Trophoblast cell (in vitro differentiated cells and primary cell): ENCODE measurements around the gene ECSCR.

ENCODE experiments used
- DNase-seq, 2 donors: peaks; one replicate each; pipeline ENCODE4 v3.0.0-alpha.2; 2016
- H2AFZ ChIP-seq: 2 replicates; pipeline ENCODE4 v1.6.1; 2013; ENCODE audit warnings: low read length, moderate library complexity, mild to moderate bottlenecking; ENCODE audit not compliant: insufficient read depth, poor library complexity
- H2AK5ac ChIP-seq: 2 replicates; pipeline ENCODE4 v1.6.1; 2013; ENCODE audit warnings: mild to moderate bottlenecking, low read length
- H2BK120ac ChIP-seq: 2 replicates; pipeline ENCODE4 v1.6.1; 2013; ENCODE audit warnings: low read length, mild to moderate bottlenecking, moderate library complexity; ENCODE audit not compliant: insufficient read depth, poor library complexity
- H2BK12ac ChIP-seq: 2 replicates; pipeline ENCODE4 v1.6.1; 2013; ENCODE audit warnings: mild to moderate bottlenecking, low read length, moderate library complexity
- H2BK5ac ChIP-seq: 2 replicates; pipeline ENCODE4 v1.6.1; 2013; ENCODE audit warnings: low read length, low read depth, moderate library complexity, mild to moderate bottlenecking; ENCODE audit not compliant: poor library complexity
- H3K14ac ChIP-seq: 2 replicates; pipeline ENCODE4 v1.6.1; 2013; ENCODE audit warnings: mild to moderate bottlenecking, low read length
- H3K18ac ChIP-seq: 2 replicates; pipeline ENCODE4 v1.6.1; 2013; ENCODE audit warnings: mild to moderate bottlenecking, low read length
- H3K23ac ChIP-seq: 2 replicates; pipeline ENCODE4 v1.6.1; 2013; ENCODE audit warnings: low read length
- H3K27ac ChIP-seq: 2 replicates; pipeline ENCODE4 v1.5.1; 2013; ENCODE audit warnings: low read depth, mild to moderate bottlenecking, inconsistent platforms, low read length, moderate library complexity
- H3K27me3 ChIP-seq: 2 replicates; pipeline ENCODE4 v1.6.1; 2013; ENCODE audit warnings: inconsistent platforms, mild to moderate bottlenecking, low read length, moderate library complexity; ENCODE audit not compliant: insufficient read depth
- H3K36me3 ChIP-seq, 2 experiments: 1 replicate in 1 of 2; 2 replicates in 1 of 2; pipeline ENCODE4 v1.6.1; 2013; ENCODE audit warnings: low read length in 2 of 2, mild to moderate bottlenecking in 2 of 2, moderate library complexity in 1 of 2; ENCODE audit not compliant: insufficient read depth in 2 of 2, control insufficient read depth in 1 of 2
- H3K4ac ChIP-seq: 2 replicates; pipeline ENCODE4 v1.6.1; 2013; ENCODE audit warnings: low read depth, mild to moderate bottlenecking, low read length, moderate library complexity
- H3K4me1 ChIP-seq, 2 experiments: 1 replicate in 1 of 2; 2 replicates in 1 of 2; pipeline ENCODE4 v1.6.1; 2013; ENCODE audit warnings: low read length in 2 of 2, mild to moderate bottlenecking in 2 of 2, moderate library complexity in 1 of 2; ENCODE audit not compliant: insufficient read depth in 2 of 2, control insufficient read depth in 1 of 2
- H3K4me2 ChIP-seq: 2 replicates; pipeline ENCODE4 v1.6.1; 2013; ENCODE audit warnings: inconsistent platforms, mild to moderate bottlenecking, low read length, moderate library complexity
- H3K4me3 ChIP-seq: 2 replicates; pipeline ENCODE4 v1.5.1; 2013; ENCODE audit warnings: mild to moderate bottlenecking, low read depth, low read length, inconsistent platforms
- H3K79me1 ChIP-seq: one replicate; pipeline ENCODE4 v1.6.1; 2013; ENCODE audit warnings: low read length
- H3K79me2 ChIP-seq: 2 replicates; pipeline ENCODE4 v1.6.1; 2013; ENCODE audit warnings: low read length, mild to moderate bottlenecking; ENCODE audit not compliant: control insufficient read depth, insufficient read depth, poor library complexity
- H3K9ac ChIP-seq: 2 replicates; pipeline ENCODE4 v1.6.1; 2013; ENCODE audit warnings: mild to moderate bottlenecking, low read length
- H3K9me3 ChIP-seq: 2 replicates; pipeline ENCODE4 v1.6.1; 2013; ENCODE audit warnings: low read depth, mild to moderate bottlenecking, control low read depth, inconsistent platforms, low read length; ENCODE audit not compliant: insufficient read depth
- H4K12ac ChIP-seq: 2 replicates; pipeline ENCODE4 v1.6.1; 2013; ENCODE audit warnings: low read depth, mild to moderate bottlenecking, low read length, moderate library complexity
- H4K8ac ChIP-seq: 2 replicates; pipeline ENCODE4 v1.6.1; 2013; ENCODE audit warnings: low read depth, mild to moderate bottlenecking, low read length, moderate library complexity
- H4K91ac ChIP-seq: one replicate; pipeline ENCODE4 v1.6.1; 2013; ENCODE audit warnings: low read depth, mild to moderate bottlenecking, low read length, moderate library complexity
- WGBS: extraction: QIAGEN DNeasy Blood & Tissue Kit; methylation state at CpG from one replicate; pipeline ENCODE4 v1.1.7; 2013; ENCODE audit warnings: missing lambda C conversion rate; ENCODE audit not compliant: insufficient read length, insufficient coverage; ENCODE audit errors: extremely low coverage; 5-methylcytosine and 5-hydroxymethylcytosine counted together

The ECSCR gene

DNA sequence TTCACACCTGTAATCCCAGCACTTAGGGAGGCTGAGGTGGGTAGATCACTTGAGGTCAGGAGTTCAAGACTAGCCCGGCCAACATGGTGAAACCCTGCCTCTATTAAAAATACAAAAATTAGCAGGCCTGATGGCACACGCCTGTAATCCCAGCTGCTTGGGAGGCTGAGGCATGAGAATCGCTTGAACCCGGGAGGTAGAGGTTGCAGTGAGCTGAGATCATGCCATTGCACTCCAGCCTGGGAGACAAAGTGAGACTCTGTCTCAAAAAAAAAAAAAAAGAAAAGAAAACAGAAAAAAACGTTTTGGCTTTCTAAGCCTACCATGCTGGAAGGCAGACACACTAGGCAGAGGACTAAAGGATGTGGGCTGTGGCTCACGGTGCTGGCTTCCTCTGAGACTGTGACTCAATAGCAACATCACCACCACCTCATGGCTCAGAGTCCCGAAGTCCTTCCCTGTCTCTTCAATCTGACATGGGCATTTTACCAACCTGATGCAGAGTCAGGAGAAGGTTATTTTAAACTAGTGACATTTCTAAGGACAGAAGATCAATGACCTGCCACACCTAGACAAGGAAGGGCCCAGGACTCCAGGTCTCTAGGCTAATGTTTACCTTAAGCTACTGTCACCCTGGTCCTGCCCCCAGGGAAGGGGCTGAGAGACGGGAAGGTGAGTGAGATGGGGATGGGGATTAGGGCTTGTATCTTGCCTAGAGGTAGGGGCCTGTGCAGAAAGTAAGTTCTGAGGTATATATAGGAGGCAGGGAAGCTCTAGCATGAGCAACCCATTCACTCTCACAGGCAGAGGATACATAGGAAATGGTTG is 3.7 kb downstream of the ECSCR start:
- no peak overlapping the region for H3K4me3 ChIP-seq
- no peak overlapping the region for H3K27ac ChIP-seq
- no peaks in the 10 kb centered on the region for H3K27me3 ChIP-seq
- H3K4me1 ChIP-seq, result peaks cover 4 to 5% of the 10 kb centered on the region in 2 experiments
- no peak overlapping the region for H2BK120ac ChIP-seq
- H3K79me1 ChIP-seq, result no peaks in the 10 kb centered on the region
- no peaks in the 10 kb centered on the region for H3K36me3 ChIP-seq
- H2BK12ac ChIP-seq, result no peak overlapping the region
- H3K4me2 ChIP-seq, result no peak overlapping the region
- H3K9me3 ChIP-seq, result peaks cover 6% of the 10 kb centered on the region
- WGBS, result no CpG with 5 or more reads among the region's 8 CpGs
- no peak overlapping the region for H3K23ac ChIP-seq
- H2BK5ac ChIP-seq, result no peak overlapping the region
- no peak overlapping the region for H4K91ac ChIP-seq
- no peak for DNase-seq
- H2AK5ac ChIP-seq, result no peak overlapping the region
- H4K8ac ChIP-seq, result no peak overlapping the region
- H4K12ac ChIP-seq, result no peak overlapping the region
- no peak overlapping the region for H3K9ac ChIP-seq
- H3K4ac ChIP-seq, result no peak overlapping the region
- H3K79me2 ChIP-seq, result no peaks in the 10 kb centered on the region
- no peak overlapping the region for H3K14ac ChIP-seq
- H3K18ac ChIP-seq, result no peak overlapping the region
- no peak overlapping the region for H2AFZ ChIP-seq

GRCh38 chr5:139457653-139458306 is 4.8 kb downstream of the ECSCR start:
- Histone ChIP-seq H3K27me3 (no peaks in the 10 kb centered on the region), H3K79me1 (no peaks in the 10 kb centered on the region)
- WGBS, result no CpG with 5 or more reads among the region's 5 CpGs

DNA sequence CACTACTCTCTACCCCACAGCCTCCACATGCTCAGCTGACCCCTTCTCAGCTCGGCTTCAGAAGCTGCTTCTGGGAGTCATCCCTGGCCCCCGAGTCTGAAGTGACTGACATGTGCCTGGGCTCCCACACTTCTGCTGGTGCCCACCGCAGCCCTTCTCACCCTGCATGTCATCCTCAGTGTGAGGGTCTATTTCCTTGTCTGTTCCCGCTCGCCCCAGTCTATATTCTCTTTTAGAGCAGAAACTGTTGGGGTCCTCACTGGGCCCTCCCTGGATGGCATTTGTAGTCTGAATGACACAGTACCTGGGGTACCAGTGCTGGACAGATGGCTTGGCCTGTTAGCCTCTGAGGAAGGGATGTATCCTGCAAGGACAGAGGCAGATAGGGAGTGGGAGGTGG is 5.3 kb downstream of the ECSCR start:
- Histone ChIP-seq H4K8ac (no peak overlapping the region), H3K4ac (no peak overlapping the region), H3K27me3 (no peaks in the 10 kb centered on the region), H3K9ac (no peak overlapping the region), H4K12ac (no peak overlapping the region), H4K91ac (no peak overlapping the region), H3K4me3 (no peak overlapping the region), H3K36me3 (no peaks in the 10 kb centered on the region), H3K79me1 (no peaks in the 10 kb centered on the region), H3K79me2 (no peaks in the 10 kb centered on the region), H2BK120ac (no peak overlapping the region), H3K14ac (no peak overlapping the region), H2BK5ac (no peak overlapping the region), H3K27ac (no peak overlapping the region), H2AK5ac (no peak overlapping the region), H2AFZ (no peak overlapping the region), H3K4me1 (no peaks in the 10 kb centered on the region), H3K23ac (no peak overlapping the region), H3K4me2 (no peak overlapping the region), H3K9me3 (peaks cover 11% of the 10 kb centered on the region), H3K18ac (no peak overlapping the region), H2BK12ac (no peak overlapping the region)
- WGBS, result no CpG with 5 or more reads among the region's 5 CpGs
- no peak for DNase-seq

More at GRCh38 chr5:139457653-139458306, 4.8 kb downstream of the ECSCR start:
- H4K91ac ChIP-seq, result no peak overlapping the region
- no peaks in the 10 kb centered on the region for H3K79me2 ChIP-seq
- H3K27ac ChIP-seq, result no peak overlapping the region
- no peak overlapping the region for H3K18ac ChIP-seq
- H3K4ac ChIP-seq, result no peak overlapping the region
- no peak for DNase-seq
- no peak overlapping the region for H2BK12ac ChIP-seq
- peaks cover 2 to 3% of the 10 kb centered on the region in 2 experiments for H3K4me1 ChIP-seq
- H2AK5ac ChIP-seq, result no peak overlapping the region
- H3K9me3 ChIP-seq, result peaks cover 9% of the 10 kb centered on the region
- H3K14ac ChIP-seq, result no peak overlapping the region
- no peak overlapping the region for H2AFZ ChIP-seq
- no peak overlapping the region for H3K4me2 ChIP-seq
- H3K9ac ChIP-seq, result no peak overlapping the region
- H2BK5ac ChIP-seq, result no peak overlapping the region
- H4K8ac ChIP-seq, result no peak overlapping the region
- no peak overlapping the region for H3K23ac ChIP-seq
- H3K4me3 ChIP-seq, result no peak overlapping the region
- no peaks in the 10 kb centered on the region for H3K36me3 ChIP-seq
- no peak overlapping the region for H2BK120ac ChIP-seq
- no peak overlapping the region for H4K12ac ChIP-seq

DNA sequence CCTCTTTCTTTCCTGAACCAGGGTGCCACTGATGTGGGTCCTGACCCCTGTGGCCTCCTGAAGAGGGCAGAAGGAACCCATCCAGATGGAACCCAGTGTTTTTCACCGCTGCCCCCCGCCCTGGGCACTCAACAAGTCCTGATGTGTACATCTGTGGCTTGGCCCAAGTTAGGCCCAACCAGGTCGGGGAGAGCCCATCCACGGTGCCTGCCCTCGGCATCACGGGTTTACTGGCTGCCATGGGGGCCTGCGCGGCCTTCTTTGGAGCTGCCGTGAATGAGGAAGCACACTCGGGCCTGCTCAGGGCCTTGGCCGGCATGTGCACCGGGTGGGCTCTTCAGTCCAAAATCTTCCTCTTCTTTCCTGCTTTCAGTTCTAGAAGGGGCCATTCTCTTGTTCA is 5.8 kb downstream of the ECSCR start:
- Histone ChIP-seq H3K79me1 (no peaks in the 10 kb centered on the region), H3K36me3 (no peaks in the 10 kb centered on the region), H3K9me3 (peaks cover 14% of the 10 kb centered on the region), H3K27me3 (no peaks in the 10 kb centered on the region), H2BK5ac (no peak overlapping the region), H3K4me3 (no peak overlapping the region), H2BK12ac (no peak overlapping the region), H2AFZ (no peak overlapping the region), H2AK5ac (no peak overlapping the region), H3K4me1 (no peaks in the 10 kb centered on the region), H3K27ac (no peak overlapping the region), H4K8ac (no peak overlapping the region), H4K91ac (no peak overlapping the region), H3K23ac (no peak overlapping the region), H3K14ac (no peak overlapping the region), H3K18ac (no peak overlapping the region), H3K9ac (no peak overlapping the region), H4K12ac (no peak overlapping the region), H3K4ac (no peak overlapping the region), H3K4me2 (no peak overlapping the region), H3K79me2 (no peaks in the 10 kb centered on the region), H2BK120ac (no peak overlapping the region)
- no CpG with 5 or more reads among the region's 12 CpGs for WGBS
- DNase-seq, result no peak
